Measurements from ENCODE around the gene ARHGEF7.

ARHGEF7 gene

GRCh38 chr13:111265006-111265700, 150.0 kb downstream of the ARHGEF7 start:
- intact Hi-C loops (cut with DNase I): no loop called here

GRCh38 chr13:111265701-111266035, 150.6 kb downstream of the ARHGEF7 start:
- no peak for DNase-seq
- intact Hi-C loops (cut with DNase I): no loop called here

More at GRCh38 chr13:111265006-111265700, 150.0 kb downstream of the ARHGEF7 start:
- DNase-seq: no peak

- intact Hi-C loops (cut with DNase I): no loop called here
- no peak for DNase-seq
Measured at GRCh38 chr13:111267205-111267604, 152.1 kb downstream of the ARHGEF7 start.

GRCh38 chr13:111267784-111268183, 152.7 kb downstream of the ARHGEF7 start:
- intact Hi-C loops (cut with DNase I): no loop called here
- DNase-seq: no peak

- intact Hi-C loops (cut with DNase I): no loop called here
- peak in 1 of 10 donors; percentile 73 for DNase-seq
Measured at GRCh38 chr13:111269508-111269907, 154.4 kb downstream of the ARHGEF7 start.

GRCh38 chr13:111270126-111270525, 155.0 kb downstream of the ARHGEF7 start:
- intact Hi-C loops (cut with DNase I): no loop called here
- DNase-seq: peak in 1 of 10 donors; percentile 87

- DNase-seq: peak in 1 of 10 donors; percentile 51
- intact Hi-C loops (cut with DNase I): no loop called here
Measured at GRCh38 chr13:111270765-111271698, 155.9 kb downstream of the ARHGEF7 start.

- DNase-seq: peak in 2 of 10 donors; percentile 79 to 86
- intact Hi-C loops (cut with DNase I): no loop called here
Measured at GRCh38 chr13:111272117-111272516, 157.0 kb downstream of the ARHGEF7 start.

- intact Hi-C loops (cut with DNase I): no loop called here
- no peak for DNase-seq
Measured at GRCh38 chr13:111275382-111275781, 160.3 kb downstream of the ARHGEF7 start.

- DNase-seq: no peak
Measured at GRCh38 chr13:111275995-111276618, 161.0 kb downstream of the ARHGEF7 start.

GRCh38 chr13:111278258-111278657, 163.1 kb downstream of the ARHGEF7 start:
- peak in 1 of 10 donors; percentile 70 for DNase-seq
- intact Hi-C loops (cut with DNase I): no loop called here

More at GRCh38 chr13:111275995-111276618, 161.0 kb downstream of the ARHGEF7 start:
- intact Hi-C loops (cut with DNase I): no loop called here

GRCh38 chr13:111278743-111279652, 163.9 kb downstream of the ARHGEF7 start:
- peak in 1 of 10 donors; percentile 80 for DNase-seq
- intact Hi-C loops (cut with DNase I): no loop called here

- intact Hi-C loops (cut with DNase I): no loop called here
- DNase-seq: peak in 1 of 10 donors; percentile 67
Measured at GRCh38 chr13:111280226-111280625, 165.1 kb downstream of the ARHGEF7 start.

- intact Hi-C loops (cut with DNase I): no loop called here
- DNase-seq: no peak
Measured at GRCh38 chr13:111280681-111281585, 165.8 kb downstream of the ARHGEF7 start.

- peak in 1 of 10 donors; percentile 79 for DNase-seq
- intact Hi-C loops (cut with DNase I): no loop called here
Measured at GRCh38 chr13:111281751-111282311, 166.7 kb downstream of the ARHGEF7 start.

GRCh38 chr13:111282425-111282824, 167.3 kb downstream of the ARHGEF7 start:
- intact Hi-C loops (cut with DNase I): no loop called here
- peak in 1 of 10 donors; percentile 24 for DNase-seq

GRCh38 chr13:111282997-111283396, 167.9 kb downstream of the ARHGEF7 start:
- intact Hi-C loops (cut with DNase I): no loop called here
- peak in 1 of 10 donors; percentile 70 for DNase-seq

GRCh38 chr13:111283457-111283856, 168.3 kb downstream of the ARHGEF7 start:
- DNase-seq: peak in 1 of 10 donors; percentile 62
- intact Hi-C loops (cut with DNase I): no loop called here

Data from posterior cingulate gyrus (tissue), 11 donors.